ENCODE results near the gene UTP14C. TPM values are rescaled to one million over a fixed set of nuclear protein-coding genes. Genes with fewer than 3 reads are reported as not detected.
A peak's percentile ranks its signal among the peaks of the same experiment; 100 is the strongest.

The UTP14C gene
- total RNA-seq, 4 donors from 2014 or later = 18.5 to 25.4 (median 19.8) TPM

DNA sequence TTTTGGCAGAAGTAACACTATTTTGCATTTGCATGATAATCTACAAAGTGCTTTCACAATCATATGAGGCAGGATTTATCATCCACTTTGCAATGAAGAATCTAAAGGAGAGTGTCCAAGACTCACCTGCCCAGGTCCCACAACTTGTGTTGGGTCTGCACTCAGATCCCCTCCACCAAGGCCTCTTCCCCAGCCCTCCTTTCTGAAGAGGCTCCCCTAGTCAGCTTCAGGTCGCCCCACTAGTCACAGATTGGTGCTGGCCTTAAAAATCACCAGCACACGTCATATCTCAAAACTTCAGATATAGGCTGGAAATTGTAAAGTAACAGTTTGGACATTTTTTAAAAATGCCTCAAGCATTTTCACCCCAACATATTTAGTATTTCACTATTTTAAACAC, 30.8 kb upstream of the UTP14C start:
- no peak for ATAC-seq
- TF ChIP-seq EP300 (IDR thresholded peaks at IDR 0.05) = no peak
- TF ChIP-seq POLR2A (IDR thresholded peaks at IDR 0.05) = no peak
- TF ChIP-seq, protein P1, sequence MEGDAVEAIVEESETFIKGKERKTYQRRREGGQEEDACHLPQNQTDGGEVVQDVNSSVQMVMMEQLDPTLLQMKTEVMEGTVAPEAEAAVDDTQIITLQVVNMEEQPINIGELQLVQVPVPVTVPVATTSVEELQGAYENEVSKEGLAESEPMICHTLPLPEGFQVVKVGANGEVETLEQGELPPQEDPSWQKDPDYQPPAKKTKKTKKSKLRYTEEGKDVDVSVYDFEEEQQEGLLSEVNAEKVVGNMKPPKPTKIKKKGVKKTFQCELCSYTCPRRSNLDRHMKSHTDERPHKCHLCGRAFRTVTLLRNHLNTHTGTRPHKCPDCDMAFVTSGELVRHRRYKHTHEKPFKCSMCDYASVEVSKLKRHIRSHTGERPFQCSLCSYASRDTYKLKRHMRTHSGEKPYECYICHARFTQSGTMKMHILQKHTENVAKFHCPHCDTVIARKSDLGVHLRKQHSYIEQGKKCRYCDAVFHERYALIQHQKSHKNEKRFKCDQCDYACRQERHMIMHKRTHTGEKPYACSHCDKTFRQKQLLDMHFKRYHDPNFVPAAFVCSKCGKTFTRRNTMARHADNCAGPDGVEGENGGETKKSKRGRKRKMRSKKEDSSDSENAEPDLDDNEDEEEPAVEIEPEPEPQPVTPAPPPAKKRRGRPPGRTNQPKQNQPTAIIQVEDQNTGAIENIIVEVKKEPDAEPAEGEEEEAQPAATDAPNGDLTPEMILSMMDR (IDR thresholded peaks at IDR 0.05) = no peak
- no peak for TF ChIP-seq POLR2AphosphoS5 (IDR thresholded peaks at IDR 0.05)
- H3K36me3 ChIP-seq = no peaks in the 10 kb centered on the region
- 83 to 85% methylated on average over 2 of the region's 2 CpGs for WGBS, 2 donors (ENCODE audit: low coverage in 1 of 2)
- H3K9me3 ChIP-seq = no peaks in the 10 kb centered on the region
- no peak overlapping the region for H3K27ac ChIP-seq
- H3K4me1 ChIP-seq = peaks cover 3 to 28% (median 13%) of the 10 kb centered on the region in 3 donors
- no peaks in the 10 kb centered on the region for H3K27me3 ChIP-seq
- H3K4me3 ChIP-seq = no peak overlapping the region

GRCh38 chr13:51995677-51996551, 28.6 kb upstream of the UTP14C start:
- TF ChIP-seq POLR2A (IDR thresholded peaks at IDR 0.05) (no peak), EP300 (IDR thresholded peaks at IDR 0.05) (no peak), POLR2AphosphoS5 (IDR thresholded peaks at IDR 0.05) (no peak)
- TF ChIP-seq, protein P1 (IDR thresholded peaks at IDR 0.05) = no peak
- no peaks in the 10 kb centered on the region for H3K27me3 ChIP-seq
- H3K27ac ChIP-seq = peak overlapping the region in 3 of 4 donors; percentile 25 to 67 (median 60)
- no peaks in the 10 kb centered on the region for H3K9me3 ChIP-seq
- WGBS, 2 donors (ENCODE audit: low coverage in 1 of 2) = 38 to 43% methylated on average over 3 to 7 of the region's 9 CpGs
- no peak overlapping the region for H3K4me3 ChIP-seq
- H3K36me3 ChIP-seq = no peaks in the 10 kb centered on the region
- peaks cover 3 to 44% (median 16%) of the 10 kb centered on the region in 3 donors for H3K4me1 ChIP-seq
- peak; percentile 61 for ATAC-seq

GRCh38 chr13:51996641-51997040, 27.9 kb upstream of the UTP14C start:
- H3K27me3 ChIP-seq = no peaks in the 10 kb centered on the region
- no peak for ATAC-seq
- TF ChIP-seq, protein P1 (IDR thresholded peaks at IDR 0.05) = no peak
- TF ChIP-seq EP300 (IDR thresholded peaks at IDR 0.05) (no peak), POLR2AphosphoS5 (IDR thresholded peaks at IDR 0.05) (no peak), POLR2A (IDR thresholded peaks at IDR 0.05) (no peak)
- 87 to 90% methylated on average over 2 to 4 of the region's 4 CpGs for WGBS, 2 donors (ENCODE audit: low coverage in 1 of 2)
- no peak overlapping the region for H3K4me3 ChIP-seq
- H3K4me1 ChIP-seq = peaks cover 3 to 44% (median 16%) of the 10 kb centered on the region in 3 donors
- H3K27ac ChIP-seq = peak overlapping the region in 3 of 4 donors; percentile 25 to 67 (median 60)
- H3K9me3 ChIP-seq = no peaks in the 10 kb centered on the region
- no peaks in the 10 kb centered on the region for H3K36me3 ChIP-seq

DNA sequence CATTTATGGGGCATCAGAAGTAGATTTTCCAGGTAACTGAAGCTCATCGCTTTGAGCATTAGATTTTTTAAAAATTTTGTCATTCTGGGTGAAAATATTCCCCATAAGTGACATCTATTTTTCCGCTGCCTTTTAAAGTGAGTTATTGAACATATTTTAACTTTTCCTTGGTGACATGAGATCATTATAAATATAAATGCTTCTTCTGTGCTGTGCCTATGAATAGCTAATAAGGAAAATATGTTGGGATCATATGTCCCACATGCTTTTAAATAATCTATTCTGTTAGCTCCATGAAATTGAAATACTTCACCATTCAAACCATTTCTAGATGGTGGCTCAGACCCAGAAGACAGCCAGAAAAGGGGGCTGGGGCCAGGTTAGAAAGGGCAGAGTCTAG, 27.3 kb upstream of the UTP14C start:
- no peaks in the 10 kb centered on the region for H3K9me3 ChIP-seq
- WGBS, 2 donors (ENCODE audit: low coverage in 1 of 2) = 69 to 88% methylated on average over 1 to 2 of the region's 2 CpGs
- TF ChIP-seq POLR2AphosphoS5 (IDR thresholded peaks at IDR 0.05) = no peak
- TF ChIP-seq POLR2A (IDR thresholded peaks at IDR 0.05) = no peak
- TF ChIP-seq, protein P1 (IDR thresholded peaks at IDR 0.05) = no peak
- TF ChIP-seq EP300 (IDR thresholded peaks at IDR 0.05) = no peak
- no peak for ATAC-seq
- no peaks in the 10 kb centered on the region for H3K27me3 ChIP-seq
- no peak overlapping the region for H3K27ac ChIP-seq
- no peak overlapping the region for H3K4me3 ChIP-seq
- H3K36me3 ChIP-seq = no peaks in the 10 kb centered on the region
- H3K4me1 ChIP-seq = peaks cover 3 to 44% (median 16%) of the 10 kb centered on the region in 3 donors

Measured in gastroesophageal sphincter (tissue), 4 donors.